H54 (cell line): ENCODE measurements around the gene IL20.

Source experiments
- DNase-seq: peaks from one replicate; pipeline ENCODE4 v3.0.0; 2011; ENCODE audit warnings: low spot score, mixed read lengths; ENCODE audit not compliant: insufficient read length
- FAIRE-seq: peaks from 3 replicates; lab custom pipeline; 2011; peaks lifted over from hg19 to GRCh38; lab: Jason Lieb, UNC
- POLR2A ChIP-seq: IDR thresholded peaks from 2 replicates; pipeline ENCODE4 v1.6.1; 2011; ENCODE audit warnings: low read depth, mild to moderate bottlenecking, low read length

Gene IL20

GRCh38 chr1:206854401-206855129 lies 10.9 kb upstream of the IL20 start:
- no peak for FAIRE-seq
- no peak for TF ChIP-seq POLR2A

DNA sequence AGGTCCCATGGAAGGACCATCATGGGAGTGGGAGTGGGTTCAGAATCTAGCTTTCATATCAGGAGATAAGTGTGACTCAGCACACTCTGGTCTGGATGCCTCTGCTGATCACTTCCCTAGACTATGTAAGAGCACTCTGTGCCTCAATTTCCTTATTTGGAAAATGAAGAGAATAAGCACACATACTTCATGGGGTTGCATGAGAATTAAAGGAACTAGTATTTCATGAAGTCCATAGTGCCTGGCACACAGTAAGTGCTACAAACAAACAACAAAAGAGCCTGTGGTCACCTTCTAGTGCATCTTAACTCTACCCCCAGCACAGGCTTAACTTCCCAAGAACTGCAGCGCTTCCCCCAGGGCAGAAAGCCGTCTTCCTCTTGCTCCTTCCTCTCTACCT lies 9.6 kb upstream of the IL20 start:
- TF ChIP-seq POLR2A = no peak
- no peak for DNase-seq
- FAIRE-seq = no peak

More at GRCh38 chr1:206854401-206855129, 10.9 kb upstream of the IL20 start:
- no peak for DNase-seq

GRCh38 chr1:206856674-206857464 lies 8.6 kb upstream of the IL20 start:
- FAIRE-seq = no peak
- no peak for TF ChIP-seq POLR2A

GRCh38 chr1:206859082-206859521 lies 6.3 kb upstream of the IL20 start:
- FAIRE-seq (no peak), DNase-seq (no peak)
- TF ChIP-seq POLR2A = no peak

More at GRCh38 chr1:206856674-206857464, 8.6 kb upstream of the IL20 start:
- no peak for DNase-seq

GRCh38 chr1:206860165-206860564 lies 5.3 kb upstream of the IL20 start:
- no peak for FAIRE-seq

GRCh38 chr1:206863266-206863665 lies 2.2 kb upstream of the IL20 start:
- no peak for DNase-seq
- no peak for TF ChIP-seq POLR2A
- FAIRE-seq = no peak

More at GRCh38 chr1:206860165-206860564, 5.3 kb upstream of the IL20 start:
- no peak for DNase-seq
- TF ChIP-seq POLR2A = no peak

- FAIRE-seq (no peak), DNase-seq (no peak)
- TF ChIP-seq POLR2A = no peak
Measured at GRCh38 chr1:206866062-206866461, 639 bp downstream of the IL20 start.

- FAIRE-seq = no peak
- TF ChIP-seq POLR2A = no peak
Measured at GRCh38 chr1:206867239-206867638, 1.8 kb downstream of the IL20 start.

DNA sequence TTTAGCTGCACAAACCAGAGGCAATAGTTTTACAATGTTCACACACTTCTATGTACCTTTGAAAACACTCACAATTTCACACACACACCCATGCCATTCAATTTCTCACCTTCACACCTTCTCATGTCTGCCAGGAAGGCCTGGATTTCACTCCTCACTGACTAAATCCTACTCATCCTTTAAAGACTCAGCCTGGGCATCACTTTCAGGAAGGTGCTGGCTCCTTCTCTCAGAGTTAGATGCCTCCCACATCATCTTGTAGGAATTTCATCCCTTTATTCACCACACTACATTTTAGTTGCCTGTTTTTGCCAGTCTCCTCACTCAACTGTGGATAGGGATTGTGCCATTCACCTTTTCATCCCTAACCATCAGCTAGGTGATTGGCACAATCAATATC lies 2.3 kb downstream of the IL20 start:
- DNase-seq (no peak), FAIRE-seq (no peak)
- no peak for TF ChIP-seq POLR2A

More at GRCh38 chr1:206867239-206867638, 1.8 kb downstream of the IL20 start:
- no peak for DNase-seq

- DNase-seq (no peak), FAIRE-seq (no peak)
- TF ChIP-seq POLR2A = no peak
Measured at GRCh38 chr1:206868264-206868663, 2.8 kb downstream of the IL20 start.

GRCh38 chr1:206872139-206872538 lies 6.7 kb downstream of the IL20 start:
- FAIRE-seq = no peak
- no peak for TF ChIP-seq POLR2A
- no peak for DNase-seq

- FAIRE-seq (no peak), DNase-seq (no peak)
- TF ChIP-seq POLR2A = no peak
Measured at GRCh38 chr1:206873603-206874188, 8.3 kb downstream of the IL20 start.

DNA sequence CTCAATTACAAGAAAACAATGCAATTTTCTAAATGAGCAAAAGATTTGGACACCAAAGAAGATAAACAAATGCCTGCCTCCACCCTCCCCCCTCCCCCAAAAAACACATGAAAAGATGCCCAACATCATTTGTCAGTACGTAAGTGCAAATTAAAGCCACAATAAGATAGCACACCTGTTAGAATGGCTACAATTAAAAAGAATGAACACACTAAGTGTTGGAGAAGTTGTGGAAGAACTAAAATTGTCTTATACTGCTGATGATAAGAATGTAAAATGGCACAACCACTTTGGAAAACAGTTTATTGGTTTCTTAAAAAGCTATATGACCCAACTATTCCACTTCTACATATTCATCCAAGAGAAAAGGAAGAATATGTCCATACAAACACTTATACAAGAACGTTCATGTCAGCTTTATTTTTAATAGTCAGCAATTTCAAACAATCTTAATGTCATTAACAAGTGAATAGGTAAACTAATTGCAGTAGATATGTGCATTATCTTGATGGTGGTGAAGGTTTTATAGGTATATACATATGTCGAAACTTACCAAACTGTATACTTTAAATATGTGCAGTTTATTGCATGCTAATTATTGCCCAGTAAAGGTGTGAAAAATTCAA lies 10.4 kb downstream of the IL20 start:
- DNase-seq (no peak), FAIRE-seq (no peak)
- TF ChIP-seq POLR2A = no peak
